ENCODE results near the gene PAPPA.

DNA sequence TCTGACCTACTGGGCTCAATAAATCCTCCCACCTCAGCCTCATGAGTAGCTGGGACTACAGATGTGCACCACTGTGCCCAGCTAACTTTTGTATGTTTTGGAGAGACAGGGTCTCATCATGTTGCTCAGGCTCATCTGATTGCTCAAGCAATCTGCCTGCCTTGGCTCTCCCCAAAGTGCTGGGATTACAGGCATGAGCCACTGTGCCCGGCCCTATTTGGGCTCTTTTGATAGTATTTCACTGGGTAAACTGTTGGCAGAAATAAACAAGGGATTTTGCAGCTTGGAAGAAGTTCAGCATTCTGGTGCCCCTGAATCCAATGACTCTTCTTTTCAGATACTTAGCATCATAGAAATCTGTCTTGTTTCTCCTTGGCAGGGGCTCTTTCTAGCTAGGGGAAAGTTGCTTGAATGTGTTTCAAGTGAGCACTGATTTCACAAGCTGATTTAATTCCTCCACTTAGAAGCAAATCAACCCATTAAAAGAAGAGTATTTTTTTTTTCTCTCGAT lies 146.8 kb downstream of the PAPPA start:
- TF ChIP-seq CTCF (IDR thresholded peaks at IDR 0.05; ENCODE audit: poor library complexity, severe bottlenecking) (no peak), EP300 (conservative IDR thresholded peaks at IDR 0.05; ENCODE audit: poor library complexity, severe bottlenecking) (no peak), EZH2 (IDR thresholded peaks at IDR 0.05; ENCODE audit: borderline replicate concordance, insufficient read depth, low read length, poor library complexity, severe bottlenecking) (no peak), SMC3 (conservative IDR thresholded peaks at IDR 0.05; ENCODE audit: poor library complexity) (no peak), MXI1 (conservative IDR thresholded peaks at IDR 0.05; ENCODE audit: poor library complexity, severe bottlenecking) (no peak)
